H9 (cell line): ENCODE measurements around the gene LMO1. TPM values are rescaled to one million over a fixed set of nuclear protein-coding genes. Genes with fewer than 3 reads are reported as not detected.

ENCODE experiments used
- DNase-seq: peaks from one replicate; pipeline ENCODE4 v3.0.0-alpha.2; 2017
- H2AFZ ChIP-seq: one replicate; pipeline ENCODE4 v1.6.1; 2013; ENCODE audit warnings: mild to moderate bottlenecking, low read length, control low read depth, moderate library complexity
- H2AK5ac ChIP-seq: 2 replicates; pipeline ENCODE4 v1.6.1; 2013; ENCODE audit warnings: low read length, control low read depth, mixed read lengths; ENCODE audit not compliant: insufficient read length
- H2BK120ac ChIP-seq: one replicate; pipeline ENCODE4 v1.6.1; 2013; ENCODE audit warnings: low read depth, mild to moderate bottlenecking, low read length, control low read depth, inconsistent platforms; ENCODE audit not compliant: poor library complexity, severe bottlenecking
- H2BK12ac ChIP-seq: 2 replicates; pipeline ENCODE4 v1.6.1; 2013; ENCODE audit warnings: low read length, control low read depth, mixed read lengths, low read depth; ENCODE audit not compliant: insufficient read length
- H2BK15ac ChIP-seq: 2 replicates; pipeline ENCODE4 v1.6.1; 2013; ENCODE audit warnings: low read depth, low read length, control low read depth
- H2BK20ac ChIP-seq: one replicate; pipeline ENCODE4 v1.6.1; 2013; ENCODE audit warnings: low read depth, mild to moderate bottlenecking, low read length, control low read depth, inconsistent platforms; ENCODE audit not compliant: poor library complexity, severe bottlenecking
- H2BK5ac ChIP-seq: 2 replicates; pipeline ENCODE4 v1.6.1; 2013; ENCODE audit warnings: low read length, control low read depth, mixed read lengths; ENCODE audit not compliant: insufficient read length
- H3K14ac ChIP-seq: 2 replicates; pipeline ENCODE4 v1.6.1; 2013; ENCODE audit warnings: low read length, control low read depth; ENCODE audit not compliant: insufficient read depth
- H3K18ac ChIP-seq: 2 replicates; pipeline ENCODE4 v1.6.1; 2013; ENCODE audit warnings: low read depth, mild to moderate bottlenecking, mixed read lengths, low read length, control low read depth; ENCODE audit not compliant: insufficient read length
- H3K23ac ChIP-seq: 2 replicates; pipeline ENCODE4 v1.6.1; 2013; ENCODE audit warnings: low read length, control low read depth, mixed read lengths, low read depth; ENCODE audit not compliant: insufficient read length
- H3K23me2 ChIP-seq: 2 replicates; pipeline ENCODE4 v1.6.1; 2013; ENCODE audit warnings: low read depth, mild to moderate bottlenecking, mixed read lengths, low read length, control low read depth; ENCODE audit not compliant: insufficient read length, poor library complexity, severe bottlenecking
- H3K27ac ChIP-seq: 2 replicates; pipeline ENCODE4 v1.5.1; 2013; ENCODE audit warnings: low read length, control low read depth, mixed read lengths, low read depth; ENCODE audit not compliant: insufficient read length
- H3K27me3 ChIP-seq: 2 replicates; pipeline ENCODE4 v1.6.1; 2013; ENCODE audit warnings: low read length, control low read depth, inconsistent platforms; ENCODE audit not compliant: insufficient read depth
- H3K4ac ChIP-seq: 2 replicates; pipeline ENCODE4 v1.6.1; 2013; ENCODE audit warnings: low read depth, mild to moderate bottlenecking, control low read depth, inconsistent platforms, low read length, moderate library complexity
- H3K4me1 ChIP-seq: 2 replicates; pipeline ENCODE4 v1.6.1; 2013; ENCODE audit warnings: low read length, control low read depth, inconsistent platforms; ENCODE audit not compliant: insufficient read depth
- H3K4me2 ChIP-seq: 2 replicates; pipeline ENCODE4 v1.6.1; 2013; ENCODE audit warnings: low read length, control low read depth, mixed read lengths; ENCODE audit not compliant: insufficient read length, insufficient read depth
- H3K56ac ChIP-seq: 2 replicates; pipeline ENCODE4 v1.6.1; 2013; ENCODE audit warnings: low read depth, mild to moderate bottlenecking, mixed read lengths, low read length, control low read depth; ENCODE audit not compliant: insufficient read length
- H3K79me1 ChIP-seq: 2 replicates; pipeline ENCODE4 v1.6.1; 2013; ENCODE audit warnings: low read depth, mild to moderate bottlenecking, moderate library complexity, low read length, control low read depth, inconsistent platforms; ENCODE audit not compliant: insufficient read depth, poor library complexity, severe bottlenecking
- H3K79me2 ChIP-seq: 2 replicates; pipeline ENCODE4 v1.6.1; 2013; ENCODE audit warnings: low read length, control low read depth, inconsistent platforms; ENCODE audit not compliant: insufficient read depth
- H3K9ac ChIP-seq: 2 replicates; pipeline ENCODE4 v1.6.1; 2013; ENCODE audit warnings: low read length, control low read depth, mixed read lengths; ENCODE audit not compliant: insufficient read length; ENCODE audit errors: extremely low read depth
- H3K9me3 ChIP-seq: one replicate; pipeline ENCODE4 v1.6.1; 2013; ENCODE audit warnings: low read depth, low read length, inconsistent platforms; ENCODE audit not compliant: control insufficient read depth
- H3T11ph ChIP-seq: one replicate; pipeline ENCODE4 v1.6.1; 2013; ENCODE audit warnings: mild to moderate bottlenecking, low read length, control low read depth, inconsistent platforms
- H4K20me1 ChIP-seq: one replicate; pipeline ENCODE4 v1.6.1; 2013; ENCODE audit not compliant: control insufficient read depth, insufficient read length, insufficient read depth
- H4K5ac ChIP-seq: 2 replicates; pipeline ENCODE4 v1.6.1; 2013; ENCODE audit warnings: low read depth, mild to moderate bottlenecking, mixed read lengths, low read length, control low read depth; ENCODE audit not compliant: insufficient read length
- H4K8ac ChIP-seq: replicated peaks from 2 replicates; pipeline ENCODE4 v1.6.1; 2013; ENCODE audit warnings: low read length, control low read depth, mixed read lengths, low read depth; ENCODE audit not compliant: insufficient read length
- H4K91ac ChIP-seq: 2 replicates; pipeline ENCODE4 v1.6.1; 2013; ENCODE audit warnings: low read depth, mild to moderate bottlenecking, moderate library complexity, mixed read lengths, low read length, control low read depth; ENCODE audit not compliant: insufficient read length
- H3K27ac Mint-ChIP-seq, 3 experiments: 2 replicates in 2 of 3; 3 replicates in 1 of 3; pipeline ENCODE4 v1.8.0; 2020 to 2021; ENCODE audit warnings: mixed read lengths in 3 of 3, mild to moderate bottlenecking in 1 of 3, moderate library complexity in 1 of 3
- H3K27me3 Mint-ChIP-seq: 2 replicates; pipeline ENCODE4 v1.8.0; 2021; ENCODE audit warnings: low read depth, mild to moderate bottlenecking, moderate library complexity, mixed read lengths
- H3K36me3 Mint-ChIP-seq, 3 experiments: 2 replicates in 2 of 3; 3 replicates in 1 of 3; pipeline ENCODE4 v1.8.0; 2020 to 2021; ENCODE audit warnings: low read depth in 3 of 3, mixed read lengths in 3 of 3; ENCODE audit not compliant: insufficient read depth in 1 of 3
- H3K4me1 Mint-ChIP-seq, 2 experiments: 2 replicates each; pipeline ENCODE4 v1.8.0; 2020; ENCODE audit warnings: mixed read lengths in 2 of 2
- H3K4me3 Mint-ChIP-seq, 2 experiments: 2 replicates in 1 of 2; 3 replicates in 1 of 2; pipeline ENCODE4 v1.8.0; 2020 to 2021; ENCODE audit warnings: mild to moderate bottlenecking in 2 of 2, mixed read lengths in 2 of 2, moderate library complexity in 1 of 2
- H3K9me3 Mint-ChIP-seq, 2 experiments: 2 replicates in 1 of 2; 3 replicates in 1 of 2; pipeline ENCODE4 v1.8.0; 2020; ENCODE audit warnings: mild to moderate bottlenecking in 2 of 2, mixed read lengths in 2 of 2, moderate library complexity in 1 of 2
- WGBS: extraction: QIAGEN DNeasy Blood & Tissue Kit; methylation state at CpG from one replicate; pipeline ENCODE4 v1.1.7; 2013; ENCODE audit warnings: missing lambda C conversion rate, low lambda C conversion rate, mixed read lengths; ENCODE audit not compliant: insufficient read length; ENCODE audit errors: extremely low coverage; 5-methylcytosine and 5-hydroxymethylcytosine counted together
- total RNA-seq: library from RNA; stranded (reverse); gene quantifications from 2 replicates; pipeline ENCODE4 v1.2.1, GENCODE V29; 2021
- TF ChIP-seq, protein P1 (sequence below): fragments of 200-600 bp; sonication (generic); conservative IDR thresholded peaks from 3 replicates; pipeline ENCODE4 v1.8.0; 2021; ENCODE audit warnings: antibody characterized with exemption, mild to moderate bottlenecking

Gene LMO1
- total RNA-seq, 1 experiment from 2014 or later = 0.50 TPM

DNA sequence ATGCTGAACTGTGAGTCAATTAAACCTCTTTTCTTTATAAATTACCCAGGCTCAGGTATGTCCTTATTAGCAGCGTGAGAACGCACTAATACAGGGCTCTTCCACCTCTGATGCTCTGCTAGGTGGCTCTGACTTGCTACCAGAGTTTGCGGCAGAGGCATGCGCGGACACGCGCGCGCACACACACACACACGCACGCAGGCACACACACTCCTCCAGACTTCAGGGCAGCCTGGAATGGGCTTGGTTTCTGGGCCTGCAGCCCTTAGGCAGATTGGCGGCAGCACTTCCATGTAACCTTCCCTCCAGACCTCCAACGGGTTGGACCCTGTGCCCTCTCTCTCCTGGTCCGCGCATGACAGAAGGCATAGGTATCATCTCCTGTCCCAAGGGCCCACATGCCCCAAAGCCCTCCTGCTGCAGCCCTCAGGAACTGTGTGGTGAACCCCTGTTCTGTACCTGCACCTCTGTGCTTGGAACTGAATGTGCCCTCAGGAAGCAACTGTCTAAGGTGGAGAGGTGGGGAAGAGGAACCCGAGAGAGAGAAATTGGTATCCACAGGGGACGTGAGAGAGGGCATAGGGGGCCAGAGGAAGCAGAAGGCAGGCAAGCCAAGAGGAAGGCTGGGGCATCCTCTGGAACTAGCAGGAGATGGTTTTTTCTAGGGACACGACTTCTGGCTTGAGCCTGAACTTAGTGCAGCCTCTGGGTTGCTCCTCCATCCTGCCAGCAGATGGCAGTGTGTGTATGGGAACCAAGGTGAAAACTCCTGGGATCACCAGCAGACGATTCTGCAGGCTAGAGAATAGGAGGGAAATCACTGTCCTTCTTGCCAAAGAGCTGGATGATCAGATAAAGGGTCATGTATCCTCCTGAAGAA is 71.4 kb downstream of the LMO1 start:
- Histone ChIP-seq H2BK120ac (no peak overlapping the region), H4K20me1 (no peaks in the 10 kb centered on the region), H3K27me3 (no peaks in the 10 kb centered on the region; the same call in 1 of the 2 replicates), H3K9ac (no peak overlapping the region), H2BK12ac (no peak overlapping the region), H3K56ac (no peak overlapping the region), H3T11ph (no peak overlapping the region), H3K18ac (no peak overlapping the region), H3K14ac (no peak overlapping the region), H2AFZ (no peak overlapping the region), H3K4me2 (no peak overlapping the region), H4K91ac (no peak overlapping the region), H4K8ac (no peak overlapping the region), H2AK5ac (no peak overlapping the region), H3K4ac (no peak overlapping the region), H2BK5ac (no peak overlapping the region), H3K79me2 (no peaks in the 10 kb centered on the region), H3K27ac (no peak overlapping the region), H3K9me3 (no peaks in the 10 kb centered on the region), H3K23me2 (no peaks in the 10 kb centered on the region), H3K79me1 (no peaks in the 10 kb centered on the region), H4K5ac (no peak overlapping the region), H3K4me1 (no peaks in the 10 kb centered on the region), H2BK15ac (no peak overlapping the region), H2BK20ac (no peak overlapping the region), H3K23ac (no peak overlapping the region)
- Mint-ChIP-seq H3K36me3 (no peaks in the 10 kb centered on the region), H3K27me3 (peaks cover 33% of the 10 kb centered on the region), H3K27ac (peak overlapping the region in 1 of 3 experiments; percentile 12; a peak in 1 of 7 replicates), H3K9me3 (no peaks in the 10 kb centered on the region), H3K4me1 (no peaks in the 10 kb centered on the region; a peak in 1 of 4 replicates), H3K4me3 (no peak overlapping the region)
- whole genome bisulfite sequencing = no CpG with 5 or more reads among the region's 19 CpGs
- DNase-seq = peak; percentile 87
- TF ChIP-seq, protein P1, sequence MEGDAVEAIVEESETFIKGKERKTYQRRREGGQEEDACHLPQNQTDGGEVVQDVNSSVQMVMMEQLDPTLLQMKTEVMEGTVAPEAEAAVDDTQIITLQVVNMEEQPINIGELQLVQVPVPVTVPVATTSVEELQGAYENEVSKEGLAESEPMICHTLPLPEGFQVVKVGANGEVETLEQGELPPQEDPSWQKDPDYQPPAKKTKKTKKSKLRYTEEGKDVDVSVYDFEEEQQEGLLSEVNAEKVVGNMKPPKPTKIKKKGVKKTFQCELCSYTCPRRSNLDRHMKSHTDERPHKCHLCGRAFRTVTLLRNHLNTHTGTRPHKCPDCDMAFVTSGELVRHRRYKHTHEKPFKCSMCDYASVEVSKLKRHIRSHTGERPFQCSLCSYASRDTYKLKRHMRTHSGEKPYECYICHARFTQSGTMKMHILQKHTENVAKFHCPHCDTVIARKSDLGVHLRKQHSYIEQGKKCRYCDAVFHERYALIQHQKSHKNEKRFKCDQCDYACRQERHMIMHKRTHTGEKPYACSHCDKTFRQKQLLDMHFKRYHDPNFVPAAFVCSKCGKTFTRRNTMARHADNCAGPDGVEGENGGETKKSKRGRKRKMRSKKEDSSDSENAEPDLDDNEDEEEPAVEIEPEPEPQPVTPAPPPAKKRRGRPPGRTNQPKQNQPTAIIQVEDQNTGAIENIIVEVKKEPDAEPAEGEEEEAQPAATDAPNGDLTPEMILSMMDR = peak; percentile 93
